ENCODE measurements around the gene GPR148.
"Not testable (repeated sequence)": the region's sequence is repeated elsewhere in the genome, so short reads cannot be mapped to it uniquely, and the experiment has no call there.

Gene GPR148

DNA sequence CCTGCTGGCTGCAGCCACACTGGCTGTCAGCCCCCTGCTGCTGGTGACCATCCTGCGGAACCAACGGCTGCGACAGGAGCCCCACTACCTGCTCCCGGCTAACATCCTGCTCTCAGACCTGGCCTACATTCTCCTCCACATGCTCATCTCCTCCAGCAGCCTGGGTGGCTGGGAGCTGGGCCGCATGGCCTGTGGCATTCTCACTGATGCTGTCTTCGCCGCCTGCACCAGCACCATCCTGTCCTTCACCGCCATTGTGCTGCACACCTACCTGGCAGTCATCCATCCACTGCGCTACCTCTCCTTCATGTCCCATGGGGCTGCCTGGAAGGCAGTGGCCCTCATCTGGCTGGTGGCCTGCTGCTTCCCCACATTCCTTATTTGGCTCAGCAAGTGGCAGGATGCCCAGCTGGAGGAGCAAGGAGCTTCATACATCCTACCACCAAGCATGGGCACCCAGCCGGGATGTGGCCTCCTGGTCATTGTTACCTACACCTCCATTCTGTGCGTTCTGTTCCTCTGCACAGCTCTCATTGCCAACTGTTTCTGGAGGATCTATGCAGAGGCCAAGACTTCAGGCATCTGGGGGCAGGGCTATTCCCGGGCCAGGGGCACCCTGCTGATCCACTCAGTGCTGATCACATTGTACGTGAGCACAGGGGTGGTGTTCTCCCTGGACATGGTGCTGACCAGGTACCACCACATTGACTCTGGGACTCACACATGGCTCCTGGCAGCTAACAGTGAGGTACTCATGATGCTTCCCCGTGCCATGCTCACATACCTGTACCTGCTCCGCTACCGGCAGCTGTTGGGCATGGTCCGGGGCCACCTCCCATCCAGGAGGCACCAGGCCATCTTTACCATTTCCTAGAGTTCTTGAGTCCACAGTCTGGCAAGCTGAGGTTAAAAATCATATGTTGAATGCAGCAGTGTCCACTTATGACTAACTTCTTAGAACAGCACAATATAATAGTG lies 741 bp downstream of the GPR148 start:
- no peak overlapping the region for H3K4me3 ChIP-seq (ENCODE audit: low read length)
- no peak overlapping the region for H3K27ac ChIP-seq (ENCODE audit: low read length)
- no peak overlapping the region for H3K9ac ChIP-seq (ENCODE audit: low read length)
- peaks cover 7% of the 10 kb centered on the region for H3K4me1 ChIP-seq (ENCODE audit: control insufficient read depth, low read depth, low read length)
- no peaks in the 10 kb centered on the region for H3K36me3 ChIP-seq (ENCODE audit: control insufficient read depth, low read depth, low read length)
- peaks cover 29% of the 10 kb centered on the region for H3K27me3 ChIP-seq (ENCODE audit: control insufficient read depth, insufficient read depth, low read length)
- no peaks in the 10 kb centered on the region for H3K9me3 ChIP-seq (ENCODE audit: control insufficient read depth, low read depth, low read length)

DNA sequence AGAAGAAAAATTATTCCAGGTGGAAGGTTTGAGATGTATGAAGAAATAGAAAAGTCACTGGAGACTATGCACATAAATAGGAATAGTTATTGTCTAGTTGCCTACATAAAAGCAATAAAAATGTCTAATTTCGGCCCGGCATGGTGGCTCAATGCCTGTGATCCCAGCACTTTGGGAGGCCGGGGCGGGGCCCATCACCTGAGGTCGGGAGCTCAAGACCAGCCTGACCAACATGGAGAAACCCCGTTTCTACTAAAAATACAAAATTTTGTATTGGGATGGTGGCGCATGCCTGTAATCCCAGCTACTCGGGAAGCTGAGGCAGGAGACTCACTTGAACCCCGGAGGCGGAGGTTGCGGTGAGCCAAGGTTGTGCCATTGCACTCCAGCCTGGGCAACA lies 3.4 kb downstream of the GPR148 start:
- H3K9me3 ChIP-seq (ENCODE audit: control insufficient read depth, low read depth, low read length); H3K4me1 ChIP-seq (ENCODE audit: control insufficient read depth, low read depth, low read length); H3K27ac ChIP-seq (ENCODE audit: low read length); H3K4me3 ChIP-seq (ENCODE audit: low read length); H3K36me3 ChIP-seq (ENCODE audit: control insufficient read depth, low read depth, low read length); H3K9ac ChIP-seq (ENCODE audit: low read length): not testable (repeated sequence)
- peaks cover 11% of the 10 kb centered on the region for H3K27me3 ChIP-seq (ENCODE audit: control insufficient read depth, insufficient read depth, low read length)

GRCh38 chr2:130735200-130735599 lies 6.3 kb downstream of the GPR148 start:
- no peaks in the 10 kb centered on the region for H3K27me3 ChIP-seq (ENCODE audit: control insufficient read depth, insufficient read depth, low read length)
- no peak overlapping the region for H3K9ac ChIP-seq (ENCODE audit: low read length)
- H3K4me1 ChIP-seq (ENCODE audit: control insufficient read depth, low read depth, low read length) = no peaks in the 10 kb centered on the region
- H3K36me3 ChIP-seq (ENCODE audit: control insufficient read depth, low read depth, low read length) = no peaks in the 10 kb centered on the region
- no peak overlapping the region for H3K27ac ChIP-seq (ENCODE audit: low read length)
- H3K9me3 ChIP-seq (ENCODE audit: control insufficient read depth, low read depth, low read length) = no peaks in the 10 kb centered on the region
- H3K4me3 ChIP-seq (ENCODE audit: low read length) = no peak overlapping the region

GRCh38 chr2:130736487-130736886 lies 7.6 kb downstream of the GPR148 start:
- no peaks in the 10 kb centered on the region for H3K27me3 ChIP-seq (ENCODE audit: control insufficient read depth, insufficient read depth, low read length)
- H3K9ac ChIP-seq (ENCODE audit: low read length) = no peak overlapping the region
- H3K36me3 ChIP-seq (ENCODE audit: control insufficient read depth, low read depth, low read length) = no peaks in the 10 kb centered on the region
- H3K4me3 ChIP-seq (ENCODE audit: low read length) = no peak overlapping the region
- no peaks in the 10 kb centered on the region for H3K4me1 ChIP-seq (ENCODE audit: control insufficient read depth, low read depth, low read length)
- no peaks in the 10 kb centered on the region for H3K9me3 ChIP-seq (ENCODE audit: control insufficient read depth, low read depth, low read length)
- H3K27ac ChIP-seq (ENCODE audit: low read length) = no peak overlapping the region

- no peaks in the 10 kb centered on the region for H3K36me3 ChIP-seq (ENCODE audit: control insufficient read depth, low read depth, low read length)
- no peak overlapping the region for H3K9ac ChIP-seq (ENCODE audit: low read length)
- H3K27me3 ChIP-seq (ENCODE audit: control insufficient read depth, insufficient read depth, low read length) = no peaks in the 10 kb centered on the region
- H3K9me3 ChIP-seq (ENCODE audit: control insufficient read depth, low read depth, low read length) = no peaks in the 10 kb centered on the region
- no peaks in the 10 kb centered on the region for H3K4me1 ChIP-seq (ENCODE audit: control insufficient read depth, low read depth, low read length)
- no peak overlapping the region for H3K4me3 ChIP-seq (ENCODE audit: low read length)
- no peak overlapping the region for H3K27ac ChIP-seq (ENCODE audit: low read length)
Observed at GRCh38 chr2:130737592-130737991, 8.7 kb downstream of the GPR148 start.

DNA sequence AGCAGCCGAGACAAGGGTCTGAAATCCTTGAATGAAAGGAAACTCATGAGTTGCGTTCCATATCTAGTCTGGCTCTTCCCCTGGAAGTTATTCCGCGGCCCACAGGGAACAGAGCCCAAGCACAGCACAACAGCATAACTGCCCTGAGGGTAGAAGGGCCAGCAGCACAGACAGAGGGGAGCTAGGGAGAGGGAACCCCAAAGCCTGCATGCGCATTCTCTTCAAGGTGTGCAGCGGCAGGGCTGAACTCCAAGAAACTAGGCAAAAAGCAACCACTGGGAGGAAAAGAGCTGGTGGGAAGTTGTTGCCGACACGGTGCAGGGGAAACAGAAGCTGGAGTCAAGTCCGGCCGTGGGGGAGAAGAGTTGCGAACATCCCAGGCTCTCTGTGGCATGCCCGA lies 11.8 kb downstream of the GPR148 start:
- no peaks in the 10 kb centered on the region for H3K4me1 ChIP-seq (ENCODE audit: control insufficient read depth, low read depth, low read length)
- H3K36me3 ChIP-seq (ENCODE audit: control insufficient read depth, low read depth, low read length) = no peaks in the 10 kb centered on the region
- H3K4me3 ChIP-seq (ENCODE audit: low read length) = no peak overlapping the region
- H3K9ac ChIP-seq (ENCODE audit: low read length) = no peak overlapping the region
- no peaks in the 10 kb centered on the region for H3K27me3 ChIP-seq (ENCODE audit: control insufficient read depth, insufficient read depth, low read length)
- no peak overlapping the region for H3K27ac ChIP-seq (ENCODE audit: low read length)
- no peaks in the 10 kb centered on the region for H3K9me3 ChIP-seq (ENCODE audit: control insufficient read depth, low read depth, low read length)

GRCh38 chr2:130743278-130743677 lies 14.4 kb downstream of the GPR148 start:
- Histone ChIP-seq H3K9ac (ENCODE audit: low read length) (no peak overlapping the region), H3K27ac (ENCODE audit: low read length) (no peak overlapping the region), H3K27me3 (ENCODE audit: control insufficient read depth, insufficient read depth, low read length) (no peaks in the 10 kb centered on the region), H3K4me3 (ENCODE audit: low read length) (no peak overlapping the region), H3K9me3 (ENCODE audit: control insufficient read depth, low read depth, low read length) (no peaks in the 10 kb centered on the region), H3K4me1 (ENCODE audit: control insufficient read depth, low read depth, low read length) (no peaks in the 10 kb centered on the region), H3K36me3 (ENCODE audit: control insufficient read depth, low read depth, low read length) (no peaks in the 10 kb centered on the region)

GRCh38 chr2:130744287-130745117 lies 15.6 kb downstream of the GPR148 start:
- H3K27ac ChIP-seq (ENCODE audit: low read length) = no peak overlapping the region
- H3K4me1 ChIP-seq (ENCODE audit: control insufficient read depth, low read depth, low read length) = no peaks in the 10 kb centered on the region
- no peak overlapping the region for H3K9ac ChIP-seq (ENCODE audit: low read length)
- H3K27me3 ChIP-seq (ENCODE audit: control insufficient read depth, insufficient read depth, low read length) = no peaks in the 10 kb centered on the region
- H3K36me3 ChIP-seq (ENCODE audit: control insufficient read depth, low read depth, low read length) = no peaks in the 10 kb centered on the region
- no peaks in the 10 kb centered on the region for H3K9me3 ChIP-seq (ENCODE audit: control insufficient read depth, low read depth, low read length)
- no peak overlapping the region for H3K4me3 ChIP-seq (ENCODE audit: low read length)

DNA sequence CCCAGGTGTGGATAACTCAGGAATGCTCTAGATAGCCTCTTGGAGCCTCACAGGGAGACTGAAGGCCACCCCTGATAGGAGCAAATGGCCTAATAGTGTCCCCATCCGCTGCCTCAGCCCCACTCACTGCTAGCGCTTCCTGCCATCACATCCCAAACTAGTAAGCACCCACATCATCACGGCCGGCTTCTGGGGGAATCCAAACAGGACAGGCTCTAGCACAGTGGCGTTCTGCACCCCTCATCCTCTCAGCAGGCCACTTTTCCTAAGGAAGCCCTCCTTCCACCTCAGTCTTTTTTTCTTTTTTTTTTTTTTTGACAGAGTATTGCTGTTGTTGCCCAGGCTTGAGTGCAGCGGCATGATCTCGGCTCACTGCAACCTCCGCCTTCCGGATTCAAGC lies 20.2 kb downstream of the GPR148 start:
- Histone ChIP-seq H3K36me3 (ENCODE audit: control insufficient read depth, low read depth, low read length) (no peaks in the 10 kb centered on the region), H3K4me3 (ENCODE audit: low read length) (no peak overlapping the region), H3K9ac (ENCODE audit: low read length) (no peak overlapping the region), H3K4me1 (ENCODE audit: control insufficient read depth, low read depth, low read length) (no peaks in the 10 kb centered on the region), H3K9me3 (ENCODE audit: control insufficient read depth, low read depth, low read length) (no peaks in the 10 kb centered on the region), H3K27me3 (ENCODE audit: control insufficient read depth, insufficient read depth, low read length) (peaks cover 3% of the 10 kb centered on the region), H3K27ac (ENCODE audit: low read length) (no peak overlapping the region)

DNA sequence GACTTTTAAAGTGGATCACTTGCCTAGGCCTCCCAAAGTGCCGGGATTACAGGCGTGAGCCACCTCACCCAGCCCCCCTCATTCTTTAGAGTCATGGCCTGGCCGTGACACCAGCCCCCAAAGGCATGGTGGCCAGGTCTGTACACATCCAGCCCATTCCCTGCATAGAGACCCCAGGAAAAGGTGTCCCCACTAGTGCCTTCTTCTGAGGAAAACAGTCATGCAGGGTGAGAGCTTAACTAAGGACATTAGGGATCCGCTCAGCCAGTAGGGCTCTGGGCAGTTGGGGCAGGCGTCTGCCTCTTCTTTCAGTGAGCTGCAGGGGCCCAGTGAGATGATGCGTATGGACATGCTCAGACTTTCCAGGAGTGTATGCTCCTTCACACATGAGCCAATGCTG lies 20.8 kb downstream of the GPR148 start:
- peaks cover 9% of the 10 kb centered on the region for H3K27me3 ChIP-seq (ENCODE audit: control insufficient read depth, insufficient read depth, low read length)
- no peak overlapping the region for H3K4me3 ChIP-seq (ENCODE audit: low read length)
- no peak overlapping the region for H3K9ac ChIP-seq (ENCODE audit: low read length)
- no peak overlapping the region for H3K27ac ChIP-seq (ENCODE audit: low read length)
- no peaks in the 10 kb centered on the region for H3K9me3 ChIP-seq (ENCODE audit: control insufficient read depth, low read depth, low read length)
- no peaks in the 10 kb centered on the region for H3K4me1 ChIP-seq (ENCODE audit: control insufficient read depth, low read depth, low read length)
- no peaks in the 10 kb centered on the region for H3K36me3 ChIP-seq (ENCODE audit: control insufficient read depth, low read depth, low read length)

DNA sequence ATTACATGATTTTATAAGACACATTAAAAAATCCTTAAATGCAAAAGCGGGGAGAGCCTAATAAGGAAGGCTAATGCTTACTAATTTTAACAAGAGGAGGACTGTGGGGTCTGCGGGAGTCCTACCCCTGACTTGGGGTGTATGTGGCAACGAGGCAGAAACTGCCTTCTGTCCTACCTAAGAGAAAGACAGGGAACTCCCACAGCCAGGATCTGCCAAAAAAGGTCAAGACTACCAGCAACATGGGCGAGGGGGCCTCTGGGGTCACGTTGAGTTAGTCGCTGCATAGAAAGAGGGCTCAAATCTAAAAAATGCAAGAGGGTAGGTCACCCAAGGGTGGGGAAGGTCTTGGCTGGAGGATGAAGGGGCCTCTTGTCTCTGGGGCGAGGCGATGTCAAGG lies 25.9 kb downstream of the GPR148 start:
- H3K36me3 ChIP-seq (ENCODE audit: control insufficient read depth, low read depth, low read length) = no peaks in the 10 kb centered on the region
- H3K4me1 ChIP-seq (ENCODE audit: control insufficient read depth, low read depth, low read length) = peaks cover 8% of the 10 kb centered on the region
- H3K27ac ChIP-seq (ENCODE audit: low read length) = no peak overlapping the region
- no peaks in the 10 kb centered on the region for H3K9me3 ChIP-seq (ENCODE audit: control insufficient read depth, low read depth, low read length)
- H3K4me3 ChIP-seq (ENCODE audit: low read length) = peak overlapping the region; percentile 85
- no peak overlapping the region for H3K9ac ChIP-seq (ENCODE audit: low read length)
- H3K27me3 ChIP-seq (ENCODE audit: control insufficient read depth, insufficient read depth, low read length) = peaks cover 43% of the 10 kb centered on the region
